A549 (cell line): Measurements from ENCODE around the gene COX19. TPM values are rescaled to one million over a fixed set of nuclear protein-coding genes. Genes with fewer than 3 reads are reported as not detected.
A peak's percentile ranks its signal among the peaks of the same experiment; 100 is the strongest.

Source experiments
- ATAC-seq, 2 experiments: fragments of 200-7000 bp in 1 of 2; fragments of >200 bp in 1 of 2; cut with Nextera tagmentation in 1 of 2; cut with Tn5 transposase in 1 of 2; 3 replicates each; pipeline versions ENCODE4 v1.8.0 to v1.9.1; 2018 to 2020; ENCODE audit warnings: mild to moderate bottlenecking in 1 of 2, moderate library complexity in 1 of 2
- CTCF ChIA-PET: fragments of 300-600 bp; sonication (Branson Sonifier 250); formaldehyde crosslinking; extraction: SDS; loops from one replicate; lab custom pipeline; 2021; ENCODE audit warnings: antibody characterized with exemption, inconsistent platforms; lab: Yijun Ruan, JAX
- POLR2A ChIA-PET: fragments of 350-600 bp; formaldehyde crosslinking; extraction: SDS; loops from one replicate; lab custom pipeline; 2021; ENCODE audit warnings: antibody characterized with exemption, inconsistent platforms; lab: Yijun Ruan, JAX
- DNase-seq, 2 experiments: peaks; one replicate each; pipeline versions ENCODE4 v3.0.0 to v3.0.0-alpha.2; 2011 to 2016; ENCODE audit warnings: low read depth in 1 of 2, low spot score in 1 of 2
- FAIRE-seq: peaks from 2 replicates; lab custom pipeline; 2011; peaks lifted over from hg19 to GRCh38; lab: Jason Lieb, UNC
- H3K27ac ChIP-seq, 2 experiments: fragments of >200 bp; sonication (Bioruptor Twin); formaldehyde crosslinking; 3 replicates each; pipeline ENCODE4 v1.5.1; 2016 to 2017
- H3K4me1 ChIP-seq: fragments of >200 bp; sonication (Bioruptor Twin); formaldehyde crosslinking; 3 replicates; pipeline ENCODE4 v1.6.1; 2016
- H3K4me2 ChIP-seq: fragments of >200 bp; sonication (Bioruptor Twin); formaldehyde crosslinking; 3 replicates; pipeline ENCODE4 v1.6.1; 2016
- H3K4me3 ChIP-seq: fragments of >200 bp; sonication (Bioruptor Twin); formaldehyde crosslinking; 3 replicates; pipeline ENCODE4 v1.5.1; 2016
- H3K9me3 ChIP-seq: fragments of >200 bp; sonication (Bioruptor Twin); formaldehyde crosslinking; 3 replicates; pipeline ENCODE4 v1.6.1; 2016
- BHLHE40 ChIP-seq: IDR thresholded peaks from 2 replicates; pipeline ENCODE4 v1.6.1; 2012; ENCODE audit warnings: low read depth, low read length, inconsistent platforms
- CEBPB ChIP-seq, 2 experiments: fragments of >200 bp in 1 of 2; sonication (Bioruptor Twin) in 1 of 2; formaldehyde crosslinking in 1 of 2; IDR thresholded peaks; 2 replicates each; pipeline ENCODE4 v1.6.1; 2012 to 2016
- CHD2 ChIP-seq: fragments of 150-350 bp; IDR thresholded peaks from 2 replicates; pipeline ENCODE4 v1.6.1; 2014; ENCODE audit warnings: low read length; ENCODE audit not compliant: partially characterized antibody
- CHD4 ChIP-seq: fragments of 200-600 bp; sonication (generic); IDR thresholded peaks from 2 replicates; pipeline ENCODE4 v1.6.1; 2016; ENCODE audit warnings: antibody characterized with exemption, mild to moderate bottlenecking, borderline replicate concordance
- EHMT2 ChIP-seq: fragments of 200-600 bp; sonication (generic); IDR thresholded peaks from 2 replicates; pipeline ENCODE4 v1.6.1; 2016; ENCODE audit warnings: antibody characterized with exemption, low read depth, mild to moderate bottlenecking, moderate library complexity
- FOSB ChIP-seq: fragments of 250-450 bp; sonication (Bioruptor Pico); IDR thresholded peaks from 2 replicates; pipeline ENCODE4 v1.5.0; 2020; ENCODE audit warnings: mild to moderate bottlenecking, moderate library complexity
- GATA3 ChIP-seq: IDR thresholded peaks from 2 replicates; pipeline ENCODE4 v1.6.1; 2012; ENCODE audit warnings: borderline replicate concordance
- HEYL ChIP-seq: fragments of 250-450 bp; sonication (Bioruptor Pico); IDR thresholded peaks from 2 replicates; pipeline ENCODE4 v1.8.0; 2021; ENCODE audit warnings: mild to moderate bottlenecking, moderate library complexity
- HOXA7 ChIP-seq: fragments of 250-450 bp; sonication (Bioruptor Pico); IDR thresholded peaks from 2 replicates; pipeline ENCODE4 v1.5.0; 2020; ENCODE audit warnings: mild to moderate bottlenecking, moderate library complexity
- JUN ChIP-seq, 2 experiments: fragments of >200 bp; sonication (Bioruptor Twin); formaldehyde crosslinking; IDR thresholded peaks; 2 replicates in 1 of 2; 3 replicates in 1 of 2; pipeline ENCODE4 v1.6.1; 2016 to 2017
- NFE2L2 ChIP-seq: fragments of 150-350 bp; conservative IDR thresholded peaks from 2 replicates; pipeline ENCODE4 v1.6.1; 2014; ENCODE audit warnings: low read length
- NR3C1 ChIP-seq: fragments of >200 bp; sonication (Bioruptor Twin); formaldehyde crosslinking; IDR thresholded peaks from 3 replicates; pipeline ENCODE4 v1.6.1; 2017
- POLR2A ChIP-seq: IDR thresholded peaks from 2 replicates; pipeline ENCODE4 v1.6.1; 2012; ENCODE audit warnings: mild to moderate bottlenecking, low read length
- ZC3H11A ChIP-seq: fragments of 450-650 bp; IDR thresholded peaks from 2 replicates; pipeline ENCODE4 v1.6.1; 2014; ENCODE audit warnings: antibody characterized with exemption, mild to moderate bottlenecking
- WGBS: methylation state at CpG from one replicate; pipeline ENCODE4 v1.1.6; 2017; ENCODE audit errors: missing lambda C conversion rate; 5-methylcytosine and 5-hydroxymethylcytosine counted together
- polyA plus RNA-seq, 4 experiments: library from polyadenylated mRNA; depleted of rRNA in 3 of 4; stranded (reverse); fragments of >200 nt; fragmentation: RNase III in 1 of 4; extraction: RNeasy Plus Mini Kit Qiagen cat#74134 plus additional on column Dnase treatment in 1 of 4; gene quantifications; 2 replicates in 3 of 4; 3 replicates in 1 of 4; pipeline ENCODE4 v1.2.3, GENCODE V29; 2011 to 2017
- TF ChIP-seq, protein P1 (sequence below): fragments of 450-650 bp; IDR thresholded peaks from 2 replicates; pipeline ENCODE4 v1.6.1; 2014; ENCODE audit warnings: antibody characterized with exemption
- TF ChIP-seq, protein P2 (sequence below): fragments of >200 bp; sonication (Bioruptor Twin); formaldehyde crosslinking; IDR thresholded peaks from 3 replicates; pipeline ENCODE4 v1.6.1; 2016
- TF ChIP-seq, protein P3 (sequence below): IDR thresholded peaks from 2 replicates; pipeline ENCODE4 v1.6.1; 2012

COX19 gene
- polyA plus RNA-seq, 2 of the 4 experiments (the other 2 are of a cell fraction), result 6.2 to 7.6 TPM

- H3K27ac ChIP-seq, result no peak overlapping the region
- H3K4me3 ChIP-seq, result no peak overlapping the region
- TF ChIP-seq HOXA7 (CRISPR knock-in tag) (no peak), FOSB (CRISPR knock-in tag) (no peak), CHD4 (no peak), CHD2 (no peak)
- CTCF ChIA-PET, result interaction anchor here (11.3 kb wide), 1 partner anchor 59 kb away, joined by 487 read pairs; no protein-coding TSS in a partner anchor
- no peaks in the 10 kb centered on the region for H3K9me3 ChIP-seq
- H3K4me2 ChIP-seq, result no peak overlapping the region
- ATAC-seq (peak in 1 of 2 experiments; percentile 22; a peak in 2 of 6 replicates), DNase-seq (no peak), FAIRE-seq (no peak)
- POLR2A ChIA-PET, result no interaction called here
- WGBS, result 89% methylated on average over 21 of the region's 52 CpGs
- H3K4me1 ChIP-seq, result 0 out of 3 replicates have a peak, but pooled peaks cover 3% of the 10 kb centered on the region
Observed at GRCh38 chr7:999941-1000935, 24.9 kb upstream of the COX19 start.

DNA sequence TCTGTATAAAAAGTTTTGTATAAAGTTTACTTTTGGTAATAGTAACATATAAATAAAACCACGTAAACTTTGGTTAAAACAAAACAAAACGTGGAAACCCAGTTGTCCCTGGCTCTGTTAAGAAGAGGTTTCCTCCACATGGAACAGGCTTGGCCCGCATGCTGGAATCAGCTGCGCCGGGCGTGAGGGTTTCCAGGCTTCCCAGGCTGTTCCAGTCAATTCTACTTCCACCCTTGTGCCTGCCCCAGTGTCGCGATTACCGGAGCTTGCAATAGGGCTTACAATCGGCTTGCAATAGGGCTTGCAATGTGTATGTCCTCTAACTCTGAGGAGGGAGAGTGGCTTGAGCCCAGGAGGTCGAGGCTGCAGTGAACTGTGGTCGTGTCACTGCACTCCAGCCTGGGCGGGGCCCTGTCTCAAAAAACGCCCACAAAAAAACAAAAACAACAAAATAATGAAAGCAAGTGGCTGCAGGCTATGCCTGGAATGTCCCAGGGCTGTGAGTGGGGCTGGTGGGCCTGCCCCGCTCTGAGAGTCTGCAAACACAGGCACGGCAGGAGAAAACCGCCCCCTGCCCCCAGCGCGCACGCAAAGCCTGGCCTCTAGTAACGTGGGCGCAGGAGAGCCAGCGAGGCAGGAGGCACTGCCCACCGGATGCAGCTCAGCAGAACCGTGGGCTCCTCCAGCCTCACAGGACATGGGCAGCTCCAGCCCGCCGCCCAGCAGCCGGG is 24.0 kb upstream of the COX19 start:
- H3K4me3 ChIP-seq, result no peak overlapping the region
- DNase-seq (no peak), ATAC-seq (no peak), FAIRE-seq (no peak)
- POLR2A ChIA-PET, result no interaction called here
- TF ChIP-seq NR3C1 (no peak), CEBPB (IDR thresholded peaks at IDR 0.05) (no peak), JUN (IDR thresholded peaks at IDR 0.05) (no peak), BHLHE40 (no peak), ZC3H11A (no peak), NFE2L2 (no peak), EHMT2 (no peak), HEYL (CRISPR knock-in tag) (no peak), CHD2 (no peak), GATA3 (no peak), POLR2A (no peak)
- TF ChIP-seq, protein P1, sequence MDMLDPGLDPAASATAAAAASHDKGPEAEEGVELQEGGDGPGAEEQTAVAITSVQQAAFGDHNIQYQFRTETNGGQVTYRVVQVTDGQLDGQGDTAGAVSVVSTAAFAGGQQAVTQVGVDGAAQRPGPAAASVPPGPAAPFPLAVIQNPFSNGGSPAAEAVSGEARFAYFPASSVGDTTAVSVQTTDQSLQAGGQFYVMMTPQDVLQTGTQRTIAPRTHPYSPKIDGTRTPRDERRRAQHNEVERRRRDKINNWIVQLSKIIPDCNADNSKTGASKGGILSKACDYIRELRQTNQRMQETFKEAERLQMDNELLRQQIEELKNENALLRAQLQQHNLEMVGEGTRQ, result no peak
- TF ChIP-seq, protein P2, sequence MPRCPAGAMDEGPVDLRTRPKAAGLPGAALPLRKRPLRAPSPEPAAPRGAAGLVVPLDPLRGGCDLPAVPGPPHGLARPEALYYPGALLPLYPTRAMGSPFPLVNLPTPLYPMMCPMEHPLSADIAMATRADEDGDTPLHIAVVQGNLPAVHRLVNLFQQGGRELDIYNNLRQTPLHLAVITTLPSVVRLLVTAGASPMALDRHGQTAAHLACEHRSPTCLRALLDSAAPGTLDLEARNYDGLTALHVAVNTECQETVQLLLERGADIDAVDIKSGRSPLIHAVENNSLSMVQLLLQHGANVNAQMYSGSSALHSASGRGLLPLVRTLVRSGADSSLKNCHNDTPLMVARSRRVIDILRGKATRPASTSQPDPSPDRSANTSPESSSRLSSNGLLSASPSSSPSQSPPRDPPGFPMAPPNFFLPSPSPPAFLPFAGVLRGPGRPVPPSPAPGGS, result no peak
- TF ChIP-seq, protein P3, sequence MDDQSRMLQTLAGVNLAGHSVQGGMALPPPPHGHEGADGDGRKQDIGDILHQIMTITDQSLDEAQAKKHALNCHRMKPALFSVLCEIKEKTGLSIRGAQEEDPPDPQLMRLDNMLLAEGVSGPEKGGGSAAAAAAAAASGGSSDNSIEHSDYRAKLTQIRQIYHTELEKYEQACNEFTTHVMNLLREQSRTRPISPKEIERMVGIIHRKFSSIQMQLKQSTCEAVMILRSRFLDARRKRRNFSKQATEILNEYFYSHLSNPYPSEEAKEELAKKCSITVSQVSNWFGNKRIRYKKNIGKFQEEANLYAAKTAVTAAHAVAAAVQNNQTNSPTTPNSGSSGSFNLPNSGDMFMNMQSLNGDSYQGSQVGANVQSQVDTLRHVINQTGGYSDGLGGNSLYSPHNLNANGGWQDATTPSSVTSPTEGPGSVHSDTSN, result no peak
- 0 out of 3 replicates have a peak, but pooled peaks cover 3% of the 10 kb centered on the region for H3K4me1 ChIP-seq
- no peak overlapping the region for H3K4me2 ChIP-seq
- 83% methylated on average over 28 of the region's 28 CpGs for WGBS
- H3K27ac ChIP-seq, result no peak overlapping the region
- H3K9me3 ChIP-seq, result no peaks in the 10 kb centered on the region
- CTCF ChIA-PET, result interaction anchor here (0.6 to 11.3 kb wide), 4 partner anchors 12 to 127 kb away, joined by 3 to 487 read pairs (median 6); no protein-coding TSS in a partner anchor
